ENCODE results near the gene FLAD1.

The FLAD1 gene

GRCh38 chr1:155014709-155015508 lies 31.8 kb downstream of the FLAD1 start:
- DNase-seq (ENCODE audit: low read depth in 2 of 3, low spot score in 2 of 3), result no peak

- no peak for DNase-seq (ENCODE audit: low read depth in 2 of 3, low spot score in 2 of 3)
Observed at GRCh38 chr1:155015527-155016230, 32.5 kb downstream of the FLAD1 start.

GRCh38 chr1:155016231-155016831 lies 33.2 kb downstream of the FLAD1 start:
- no peak for DNase-seq (ENCODE audit: low read depth in 2 of 3, low spot score in 2 of 3)

GRCh38 chr1:155017041-155017945 lies 34.1 kb downstream of the FLAD1 start:
- peak; percentile 73 to 86 (median 79) for DNase-seq (ENCODE audit: low read depth in 2 of 3, low spot score in 2 of 3)

GRCh38 chr1:155017946-155018316 lies 34.8 kb downstream of the FLAD1 start:
- DNase-seq (ENCODE audit: low read depth in 2 of 3, low spot score in 2 of 3), result no peak

- no peak for DNase-seq (ENCODE audit: low read depth in 2 of 3, low spot score in 2 of 3)
Observed at GRCh38 chr1:155018617-155019348, 35.6 kb downstream of the FLAD1 start.

- no peak for DNase-seq (ENCODE audit: low read depth in 2 of 3, low spot score in 2 of 3)
Observed at GRCh38 chr1:155019377-155020245, 36.5 kb downstream of the FLAD1 start.

- no peak for DNase-seq (ENCODE audit: low read depth in 2 of 3, low spot score in 2 of 3)
Observed at GRCh38 chr1:155022136-155022926, 39.2 kb downstream of the FLAD1 start.

GRCh38 chr1:155022927-155023236 lies 39.7 kb downstream of the FLAD1 start:
- DNase-seq (ENCODE audit: low read depth in 2 of 3, low spot score in 2 of 3), result no peak

GRCh38 chr1:155023627-155024026 lies 40.5 kb downstream of the FLAD1 start:
- DNase-seq (ENCODE audit: low read depth in 2 of 3, low spot score in 2 of 3), result no peak

- no peak for DNase-seq (ENCODE audit: low read depth in 2 of 3, low spot score in 2 of 3)
Observed at GRCh38 chr1:155024315-155024714, 41.2 kb downstream of the FLAD1 start.

GRCh38 chr1:155026154-155026553 lies 43.0 kb downstream of the FLAD1 start:
- DNase-seq (ENCODE audit: low read depth in 2 of 3, low spot score in 2 of 3), result no peak

- DNase-seq (ENCODE audit: low read depth in 2 of 3, low spot score in 2 of 3), result no peak
Observed at GRCh38 chr1:155026588-155026987, 43.4 kb downstream of the FLAD1 start.

- DNase-seq (ENCODE audit: low read depth in 2 of 3, low spot score in 2 of 3), result no peak
Observed at GRCh38 chr1:155029513-155030242, 46.5 kb downstream of the FLAD1 start.

GRCh38 chr1:155030243-155030795 lies 47.2 kb downstream of the FLAD1 start:
- no peak for DNase-seq (ENCODE audit: low read depth in 2 of 3, low spot score in 2 of 3)

- DNase-seq (ENCODE audit: low read depth in 2 of 3, low spot score in 2 of 3), result no peak
Observed at GRCh38 chr1:155030899-155031298, 47.8 kb downstream of the FLAD1 start.

- no peak for DNase-seq (ENCODE audit: low read depth in 2 of 3, low spot score in 2 of 3)
Observed at GRCh38 chr1:155032886-155033285, 49.7 kb downstream of the FLAD1 start.

- no peak for DNase-seq (ENCODE audit: low read depth in 2 of 3, low spot score in 2 of 3)
Observed at GRCh38 chr1:155033524-155033923, 50.4 kb downstream of the FLAD1 start, which contains the start of the genes DCST1 and DCST2. Gene DCST1 (plus strand): TSS chr1:155033824. CDS start chr1:155034037, 213 bp downstream. Gene DCST2 (minus strand): TSS chr1:155033781. CDS start chr1:155033701, 80 bp downstream.

Data from activated CD8-positive, alpha-beta memory T cell treated with anti-CD3 and anti-CD28 coated beads for 48 hours (primary cell).